AG08395 (cell line): ENCODE measurements around the gene ZKSCAN4.

Experiments used
- DNase-seq: peaks from one replicate; pipeline ENCODE4 v3.0.0; 2012; ENCODE audit warnings: mixed read lengths, low spot score

The ZKSCAN4 gene

DNA sequence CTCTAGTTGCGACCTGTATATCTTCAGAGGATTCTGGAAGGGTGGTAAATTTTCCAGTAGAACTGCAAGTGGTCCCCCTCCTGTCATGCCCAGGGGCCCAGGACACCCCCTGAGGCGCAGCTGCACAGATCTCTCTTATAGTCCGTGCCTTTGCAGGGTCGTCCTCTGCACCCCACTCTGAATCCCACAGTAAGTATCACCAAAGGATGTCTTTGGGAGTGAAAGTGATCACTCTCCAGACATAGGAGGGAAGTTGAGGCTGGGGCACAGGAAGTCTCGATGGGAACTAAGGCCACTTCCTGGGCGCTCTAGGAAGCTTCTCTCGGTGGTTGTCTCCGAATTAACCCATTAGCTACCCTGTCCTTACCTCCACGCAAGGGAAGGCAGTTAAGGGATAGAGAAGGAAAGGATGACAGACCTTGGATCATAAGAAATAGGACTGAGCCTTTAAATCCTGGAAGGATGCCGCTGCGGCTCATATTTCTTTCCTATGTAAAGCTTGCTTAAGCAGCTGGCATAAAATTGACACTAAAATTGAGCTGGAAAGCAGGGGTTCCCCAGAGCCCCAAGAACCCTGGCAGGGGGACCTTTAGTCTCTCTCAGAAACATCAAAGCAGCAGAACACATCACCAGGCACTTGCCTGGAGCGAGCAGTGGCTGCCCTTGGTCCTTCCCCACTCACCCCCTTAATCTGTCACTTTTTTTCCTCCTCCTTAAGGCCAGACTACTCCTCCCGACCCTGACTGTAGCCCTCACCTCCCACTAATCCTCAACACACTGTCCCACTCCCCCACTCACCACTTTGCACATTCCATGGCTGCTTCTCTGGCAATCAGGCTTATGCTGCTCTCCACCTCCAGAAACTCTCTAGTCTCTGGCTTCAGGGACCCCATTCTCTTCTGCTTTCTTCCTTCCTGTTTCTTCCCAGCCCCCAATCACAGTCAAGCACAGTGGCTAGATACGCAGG, at the start of gene ZKSCAN4:
ZKSCAN4 (minus strand) TSS at position 261 of the 967 bp plus-strand sequence. CDS start 289 bp downstream, outside the sequence.
- peak; percentile 92 for DNase-seq

GRCh38 chr6:28296520-28297060, 44.5 kb upstream of the ZKSCAN4 start:
- DNase-seq: no peak

GRCh38 chr6:28295326-28295725, 43.3 kb upstream of the ZKSCAN4 start:
- DNase-seq: no peak

DNA sequence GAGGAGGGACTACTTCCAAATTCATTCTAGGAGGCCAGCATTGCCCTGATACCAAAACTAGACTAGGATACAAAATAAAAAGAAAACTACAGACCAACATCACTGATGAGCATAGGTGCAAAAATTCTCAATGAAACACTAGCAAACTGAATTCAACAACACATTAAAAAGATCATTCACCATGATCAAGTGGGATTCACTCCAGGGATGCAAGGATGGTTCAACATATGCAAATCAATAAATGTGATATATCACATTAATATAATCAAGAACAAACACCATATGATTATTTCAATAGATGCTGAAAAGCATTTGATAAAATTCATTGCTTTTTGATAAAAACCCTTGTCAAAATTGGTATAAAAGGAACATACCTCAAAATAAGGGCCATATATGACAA, 39.5 kb upstream of the ZKSCAN4 start:
- no peak for DNase-seq

DNA sequence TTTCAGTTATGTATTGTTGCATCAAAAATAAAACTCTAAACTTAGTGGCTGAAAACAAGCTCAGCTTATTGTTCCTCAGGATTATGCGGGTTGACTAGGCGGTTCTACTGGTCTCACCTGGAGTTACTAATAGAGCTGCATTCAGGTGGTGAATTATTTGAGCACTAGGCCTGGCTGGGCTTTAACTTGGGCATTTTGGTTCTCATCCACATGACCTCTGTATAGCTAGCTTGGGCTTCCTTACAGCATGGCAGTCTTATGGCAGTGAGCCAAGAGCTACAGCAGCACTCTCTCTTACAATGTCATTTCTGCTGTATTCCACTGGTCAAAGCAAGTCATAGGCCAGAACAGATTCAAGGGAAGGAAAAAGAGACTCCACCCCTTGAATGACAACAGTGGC, 30.9 kb upstream of the ZKSCAN4 start:
- no peak for DNase-seq

DNA sequence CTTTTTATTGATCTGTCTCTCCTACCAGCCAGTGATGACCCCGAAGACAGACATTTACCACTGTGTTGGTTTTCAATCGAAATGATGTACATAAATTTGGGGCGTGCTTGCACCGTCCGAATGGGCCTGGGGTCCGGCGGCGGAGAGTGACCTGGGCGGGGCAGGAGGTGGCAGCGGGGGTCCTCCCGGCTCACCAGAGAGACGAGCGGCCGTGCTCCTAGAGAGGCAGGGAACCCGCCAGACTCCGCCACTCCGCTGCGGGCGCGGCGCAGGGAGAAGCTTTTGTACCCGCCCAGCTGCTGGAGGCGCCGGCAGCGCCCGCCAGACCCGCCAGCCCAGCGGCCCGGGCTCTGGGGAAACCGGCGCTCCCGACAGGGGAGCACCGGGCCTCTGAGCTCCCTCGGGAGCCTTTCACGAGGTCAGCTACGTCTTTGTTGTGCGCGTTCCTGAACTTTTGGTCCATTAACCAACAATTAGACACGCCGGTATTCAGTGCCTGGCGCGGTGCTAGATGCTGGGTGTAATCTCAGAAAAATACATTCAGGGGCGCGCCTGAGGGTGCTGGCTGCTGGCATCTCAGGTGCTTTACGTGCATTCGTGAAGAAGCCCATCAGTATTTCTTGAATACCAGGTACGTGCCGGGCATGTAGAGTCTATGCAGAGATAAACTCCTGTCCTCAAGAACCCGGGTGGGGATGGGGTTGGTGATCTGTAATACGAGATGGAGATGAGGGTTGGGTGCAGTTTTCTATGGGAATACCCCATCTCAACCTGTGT, 29.4 kb upstream of the ZKSCAN4 start, which contains the start of gene PGBD1:
PGBD1 (plus strand) TSS at position 285 of the 777 bp plus-strand sequence. CDS start 2,242 bp downstream, outside the sequence.
- DNase-seq: peak; percentile 75

GRCh38 chr6:28280595-28281287, 28.7 kb upstream of the ZKSCAN4 start:
- DNase-seq: no peak

- DNase-seq: no peak
Measured at GRCh38 chr6:28277746-28278145, 25.7 kb upstream of the ZKSCAN4 start.

GRCh38 chr6:28274888-28275287, 22.8 kb upstream of the ZKSCAN4 start:
- DNase-seq: no peak

DNA sequence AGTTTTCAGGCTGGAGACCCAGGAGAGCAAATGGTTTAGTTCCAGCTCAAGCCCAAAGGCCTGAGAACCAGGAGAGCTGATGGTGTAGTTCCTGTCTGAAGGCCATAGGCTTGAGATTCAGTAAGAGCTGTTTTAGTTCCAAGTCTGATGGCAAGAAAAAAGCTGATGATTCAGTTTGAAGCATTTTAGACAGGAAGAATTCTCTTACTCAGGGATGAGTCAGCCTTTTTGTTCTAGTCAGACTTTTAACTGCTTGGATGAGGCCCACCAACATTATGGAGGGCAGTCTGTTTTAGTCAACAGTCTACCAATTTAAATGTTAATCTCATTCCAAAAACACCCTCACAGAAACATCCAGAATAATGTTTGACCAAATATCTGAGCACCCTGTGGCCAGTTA, 17.4 kb upstream of the ZKSCAN4 start:
- peak; percentile 77 for DNase-seq

DNA sequence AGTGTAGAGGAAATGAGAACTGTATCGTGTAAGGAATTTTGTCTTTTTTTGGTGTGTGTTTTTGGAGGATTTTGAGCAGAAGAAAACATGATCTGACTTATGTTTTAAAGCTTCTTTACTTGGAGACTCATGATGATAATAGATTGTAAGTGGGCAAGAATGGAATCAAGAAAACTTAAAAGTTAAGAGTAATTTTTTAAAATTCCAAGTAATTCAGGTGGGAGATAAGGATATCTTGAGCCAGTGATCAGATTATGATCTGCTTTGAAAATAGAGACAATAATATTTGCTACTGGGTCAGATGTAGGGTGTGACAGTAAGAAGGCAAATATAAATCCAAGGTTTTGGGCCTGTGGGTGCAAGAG, 15.6 kb upstream of the ZKSCAN4 start:
- DNase-seq: no peak

GRCh38 chr6:28266962-28267694, 15.1 kb upstream of the ZKSCAN4 start, which contains the start of gene ZSCAN26:
ZSCAN26 (plus strand) TSS chr6:28267143; CDS start chr6:28271920, 4,777 bp downstream.
- DNase-seq: peak; percentile 78

DNA sequence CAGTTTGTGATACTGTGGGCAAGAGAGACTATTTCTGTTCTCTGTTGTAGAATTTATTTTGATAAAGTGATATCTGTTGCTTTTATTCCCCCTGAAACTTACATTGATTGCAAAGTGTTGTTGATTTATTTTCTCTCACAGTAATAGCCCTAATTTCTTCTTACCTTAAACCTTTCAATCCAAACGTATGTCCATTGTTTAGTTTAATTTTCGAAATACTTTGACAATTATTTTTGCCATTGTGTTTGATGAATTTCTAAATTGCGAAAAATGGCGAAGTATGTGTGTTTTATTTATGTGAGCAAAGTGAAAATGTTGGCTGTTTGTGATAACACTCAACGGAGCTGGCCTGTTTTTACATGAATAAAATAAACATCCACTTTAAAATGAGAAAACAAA, 14.5 kb upstream of the ZKSCAN4 start:
- no peak for DNase-seq

DNA sequence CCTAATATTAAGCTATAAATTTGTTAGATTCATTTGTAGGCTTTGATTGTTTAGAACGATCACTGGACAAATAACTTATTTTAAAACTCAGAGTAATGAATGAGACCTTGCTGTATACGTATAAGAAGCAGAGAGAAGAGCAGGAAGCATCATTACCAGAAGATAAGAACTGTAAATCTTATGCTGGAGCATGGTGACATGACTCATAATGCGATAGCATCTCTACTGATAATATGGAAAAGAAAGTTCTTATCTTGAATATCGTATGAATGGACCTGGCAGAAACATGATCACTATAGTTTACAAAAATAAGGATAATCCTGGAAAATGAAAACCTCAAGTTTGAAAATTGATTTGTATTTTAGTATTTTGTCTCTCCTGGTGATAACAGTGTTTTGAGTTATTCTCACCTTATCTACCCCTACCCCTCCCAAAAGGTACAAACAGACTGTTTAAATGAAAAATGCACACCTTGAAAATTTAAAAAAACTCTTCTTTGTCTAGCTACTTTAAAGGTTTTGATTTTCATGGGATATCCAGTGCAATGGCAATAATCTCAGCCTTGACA, 12.8 kb upstream of the ZKSCAN4 start:
- no peak for DNase-seq

- DNase-seq: no peak
Measured at GRCh38 chr6:28263922-28264321, 11.9 kb upstream of the ZKSCAN4 start.

DNA sequence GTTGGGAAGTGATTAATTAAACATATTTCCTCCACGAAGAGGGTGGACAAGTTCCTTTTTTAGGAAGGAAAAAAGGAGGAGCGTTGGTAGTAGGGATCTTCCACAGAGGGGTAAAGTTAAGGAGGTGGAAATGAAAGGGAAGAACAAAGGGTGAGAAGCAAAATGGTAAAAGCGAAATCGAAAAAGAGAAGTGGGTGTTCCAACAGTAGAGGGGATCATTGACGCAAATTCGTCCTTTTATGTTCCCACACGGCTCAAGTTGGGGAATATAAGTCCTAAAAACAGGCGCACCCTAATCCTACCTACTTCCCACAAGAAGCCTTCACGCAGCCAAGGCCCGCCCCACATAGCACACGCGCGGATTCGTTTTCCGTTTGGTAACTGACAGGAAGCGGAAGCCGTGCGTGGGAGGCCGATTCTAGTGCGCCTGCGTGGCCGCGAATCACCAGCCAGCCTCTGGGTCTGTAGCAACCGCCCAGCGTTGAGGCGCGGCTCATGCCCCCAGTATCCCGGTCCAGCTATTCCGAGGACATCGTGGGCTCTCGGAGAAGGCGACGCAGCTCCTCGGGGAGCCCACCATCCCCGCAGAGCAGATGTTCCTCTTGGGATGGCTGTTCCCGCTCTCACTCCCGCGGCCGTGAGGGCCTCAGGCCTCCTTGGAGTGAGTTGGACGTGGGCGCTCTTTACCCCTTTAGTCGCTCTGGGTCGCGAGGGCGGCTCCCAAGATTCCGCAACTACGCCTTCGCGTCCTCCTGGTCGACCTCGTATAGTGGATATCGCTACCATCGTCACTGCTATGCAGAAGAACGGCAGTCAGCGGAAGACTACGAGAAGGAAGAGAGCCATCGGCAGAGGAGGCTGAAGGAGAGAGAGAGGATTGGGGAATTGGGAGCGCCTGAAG, 7.1 kb upstream of the ZKSCAN4 start, which contains the start of gene NKAPL:
NKAPL (plus strand) TSS at position 421 of the 901 bp plus-strand sequence; CDS start at position 496, 75 bp downstream.
- peak; percentile 56 for DNase-seq

- DNase-seq: no peak
Measured at GRCh38 chr6:28257042-28257441, 5.0 kb upstream of the ZKSCAN4 start.

DNA sequence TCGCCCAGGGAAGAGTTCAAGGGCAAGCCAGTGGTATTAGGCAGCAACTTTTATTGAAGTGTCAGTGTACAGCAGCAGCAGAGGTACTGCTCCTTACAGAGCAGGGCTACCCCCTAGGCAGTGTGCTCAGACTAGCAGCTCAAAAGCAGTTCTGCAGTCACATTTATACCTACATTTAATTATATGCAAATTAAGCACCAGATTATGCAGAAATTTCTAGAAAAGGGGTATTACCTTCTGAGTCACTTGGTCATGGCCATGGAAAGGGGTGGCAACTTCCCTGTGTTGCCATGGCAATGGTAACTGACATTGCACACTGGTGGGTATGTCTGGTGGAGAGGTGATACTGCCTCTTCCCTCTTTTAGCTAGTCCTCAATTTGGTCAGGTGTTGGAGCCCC, 2.1 kb upstream of the ZKSCAN4 start:
- DNase-seq: no peak

DNA sequence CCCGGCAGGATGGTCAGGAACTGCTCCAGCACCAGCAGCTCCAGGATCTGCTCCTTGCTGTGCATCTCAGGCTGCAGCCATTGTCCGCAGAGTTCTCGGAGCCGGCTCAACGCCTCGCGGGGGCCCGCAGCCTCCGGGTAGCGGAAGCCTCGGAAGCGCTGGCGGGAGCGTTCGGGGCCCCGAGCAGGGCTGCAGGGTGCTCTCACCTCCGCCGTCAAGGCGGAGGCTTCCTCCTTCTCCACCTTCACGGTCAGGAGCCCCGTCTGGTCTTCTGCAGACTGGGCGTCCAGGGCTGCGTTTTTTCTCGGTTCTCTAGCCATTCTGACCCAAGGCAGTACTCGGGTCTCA, 434 bp downstream of the ZKSCAN4 start:
- DNase-seq: peak; percentile 13

DNA sequence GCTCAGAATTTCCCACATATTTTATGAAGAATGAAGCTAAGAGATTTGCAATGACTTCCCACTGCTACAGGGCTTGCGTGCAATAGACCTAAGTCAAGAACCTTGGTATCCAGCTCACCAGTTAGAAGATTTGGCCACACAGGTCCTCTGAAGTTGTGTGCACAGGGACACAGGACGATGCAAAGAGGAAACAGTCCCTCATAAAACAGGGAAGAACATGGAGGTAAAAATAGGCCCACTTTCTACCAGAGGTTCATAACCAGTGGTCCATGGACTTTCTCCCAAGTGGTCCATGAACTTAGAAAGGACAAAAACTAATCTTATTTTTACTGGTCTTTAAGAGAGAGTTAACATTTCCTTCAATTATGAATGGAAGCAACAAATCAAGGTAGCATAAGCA, 1.3 kb downstream of the ZKSCAN4 start:
- DNase-seq: no peak
